A673 (cell line): ENCODE data around the gene OR10AD1.

Source experiments
- CTCF ChIP-seq: fragments of 300-800, 200-600 bp; sonication (generic); conservative IDR thresholded peaks from 2 replicates; pipeline ENCODE4 v1.5.1; 2017; ENCODE audit warnings: low read depth, mild to moderate bottlenecking, antibody characterized with exemption, low read length, moderate library complexity, mixed read lengths
- EZH2 ChIP-seq: fragments of 200-600 bp; sonication (generic); IDR thresholded peaks from 2 replicates; pipeline ENCODE4 v1.6.1; 2017; ENCODE audit warnings: borderline replicate concordance, low read depth, mild to moderate bottlenecking, mixed read lengths, antibody characterized with exemption, low read length; ENCODE audit not compliant: poor library complexity, severe bottlenecking

GRCh38 chr12:48202766-48203165 lies 326 bp downstream of the OR10AD1 start:
- TF ChIP-seq CTCF (no peak), EZH2 (no peak)
